DMS114 treated with DMSO at 0.1 percent for 48 hours (cell line): Measurements from ENCODE around the gene YARS1.
"Not testable (repeated sequence)": the region's sequence is repeated elsewhere in the genome, so short reads cannot be mapped to it uniquely, and the experiment has no call there.

Experiments
- DNase-seq: peaks from one replicate; lab custom pipeline; 2025; ENCODE audit not compliant: unreplicated experiment; lab: John Stamatoyannopoulos, UW

YARS1 gene

DNA sequence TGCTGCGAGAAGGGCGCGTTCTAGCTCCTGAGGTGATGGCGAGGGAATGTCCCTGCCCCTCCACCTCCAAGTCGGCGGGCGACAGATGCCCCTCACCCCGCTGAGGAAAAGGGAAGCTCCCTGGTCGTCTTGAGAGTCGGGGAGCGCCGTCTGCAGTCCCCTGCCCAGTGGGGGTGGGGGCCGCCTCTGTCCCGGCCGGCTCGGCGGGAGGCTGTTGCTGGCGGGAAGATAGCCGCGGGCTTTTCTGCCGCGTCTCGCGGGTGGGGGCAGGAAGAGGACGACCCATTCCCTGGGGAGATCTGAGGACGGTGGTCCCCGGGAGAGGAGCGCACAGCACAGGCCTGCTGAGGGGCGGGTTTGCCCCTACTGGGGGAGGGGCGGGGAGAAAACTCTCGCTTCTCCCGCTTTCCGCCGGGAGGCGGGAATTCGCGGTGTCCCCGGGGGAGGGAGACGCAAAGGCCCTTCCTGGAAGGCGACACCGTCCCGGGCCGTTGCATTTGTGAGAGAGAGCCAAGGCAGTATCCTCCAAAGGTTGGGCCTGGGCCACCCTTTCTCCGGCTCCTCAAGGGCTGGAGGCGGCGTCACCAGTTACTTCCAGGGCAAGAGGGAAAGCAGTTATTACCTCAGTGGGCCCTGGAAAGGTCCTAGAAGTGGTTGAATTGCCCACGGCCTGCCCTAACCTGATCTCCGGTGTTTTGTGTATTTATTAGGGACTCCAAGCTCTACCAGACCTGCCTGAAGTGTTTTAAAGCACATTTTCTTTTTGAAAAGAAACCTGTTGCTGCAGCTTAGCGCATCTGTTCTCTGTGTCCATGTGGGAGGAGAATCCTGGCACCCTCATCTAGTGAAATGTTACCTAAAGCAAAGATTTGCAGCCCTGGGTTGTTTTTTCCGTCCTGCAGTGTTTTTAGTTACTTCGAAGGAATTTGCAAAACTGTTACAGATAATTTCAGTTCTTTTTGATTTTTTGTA lies 943 bp upstream of the YARS1 start:
- peak; percentile 46 for DNase-seq

DNA sequence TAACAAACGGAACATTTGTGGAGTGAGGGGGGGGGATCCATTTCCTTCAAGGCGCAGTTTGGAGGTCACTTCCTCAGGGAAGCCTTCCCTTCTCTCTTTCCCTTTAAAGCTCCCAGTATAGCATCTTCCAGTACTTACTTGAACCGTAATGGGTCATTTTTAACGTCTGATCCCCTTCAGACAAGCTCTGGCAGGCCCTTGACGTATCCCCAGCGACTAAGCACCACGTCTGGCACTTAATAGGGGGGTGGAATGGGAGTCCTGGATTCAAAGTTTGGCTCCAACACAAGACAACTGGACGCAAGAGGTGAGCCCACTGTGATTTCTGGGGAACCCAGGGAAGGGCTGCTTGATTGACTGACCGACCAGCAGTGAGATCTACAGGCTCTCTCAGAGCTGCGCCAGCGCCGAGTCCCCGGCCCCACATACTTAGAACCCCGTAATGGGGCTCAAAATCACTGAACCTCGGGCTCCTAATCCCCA lies 441 bp downstream of the YARS1 start:
- DNase-seq, result no peak

DNA sequence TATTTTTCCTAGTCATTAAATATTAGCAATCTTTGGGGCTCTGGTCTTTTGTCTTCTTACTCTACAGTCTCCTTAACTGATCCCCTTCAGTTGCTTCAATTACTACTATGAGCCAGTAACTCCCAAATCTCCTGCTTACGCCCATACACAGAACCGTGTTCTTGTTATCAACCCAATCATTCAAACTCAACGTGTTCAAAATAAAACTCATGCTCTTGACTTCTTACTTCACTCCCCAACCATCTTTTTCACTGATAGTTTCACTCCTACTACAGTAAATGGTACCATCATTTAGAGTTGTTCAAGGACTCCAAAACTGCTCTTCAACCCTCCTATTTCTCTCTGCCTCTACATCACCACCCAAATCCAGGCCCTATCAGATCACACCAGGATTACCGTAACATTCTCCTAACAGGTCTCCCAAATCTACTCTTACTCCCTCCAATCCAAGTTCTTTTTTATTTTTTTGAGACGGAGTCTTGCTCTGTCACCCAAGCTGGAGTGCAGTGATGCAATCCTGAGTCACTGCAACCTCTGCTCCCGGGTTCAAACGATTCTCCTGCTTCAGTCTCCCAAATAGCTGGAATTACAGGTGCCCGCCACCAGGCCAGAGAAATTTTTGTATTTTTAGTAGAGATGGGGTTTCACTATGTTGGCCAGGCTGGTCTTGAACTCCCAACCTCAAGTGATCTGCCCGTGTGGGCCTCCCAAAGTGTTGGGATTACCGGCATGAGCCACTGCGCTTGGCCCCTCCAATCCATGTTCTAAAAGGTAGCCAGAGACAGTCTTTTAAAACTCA lies 3.0 kb downstream of the YARS1 start:
- no peak for DNase-seq

DNA sequence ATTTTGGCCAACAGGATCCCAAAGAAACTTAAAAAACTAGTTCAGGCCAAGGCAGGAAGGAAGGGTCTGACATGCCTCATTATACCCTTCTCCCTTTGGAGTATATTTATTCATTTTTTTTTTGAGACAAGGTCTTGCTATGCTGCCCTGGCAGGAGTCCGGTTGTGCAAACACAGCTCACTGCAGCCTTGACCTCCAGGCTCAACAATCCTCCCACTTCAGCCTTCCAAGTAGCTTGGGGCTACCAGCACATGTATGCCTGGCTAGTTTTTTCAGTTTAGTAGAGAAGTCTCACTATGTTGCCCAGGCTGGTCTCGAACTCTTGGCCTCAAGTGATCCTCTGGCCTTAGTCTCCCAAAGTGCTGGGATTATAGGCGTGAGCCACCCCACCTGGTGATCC lies 5.2 kb downstream of the YARS1 start:
- no peak for DNase-seq

DNA sequence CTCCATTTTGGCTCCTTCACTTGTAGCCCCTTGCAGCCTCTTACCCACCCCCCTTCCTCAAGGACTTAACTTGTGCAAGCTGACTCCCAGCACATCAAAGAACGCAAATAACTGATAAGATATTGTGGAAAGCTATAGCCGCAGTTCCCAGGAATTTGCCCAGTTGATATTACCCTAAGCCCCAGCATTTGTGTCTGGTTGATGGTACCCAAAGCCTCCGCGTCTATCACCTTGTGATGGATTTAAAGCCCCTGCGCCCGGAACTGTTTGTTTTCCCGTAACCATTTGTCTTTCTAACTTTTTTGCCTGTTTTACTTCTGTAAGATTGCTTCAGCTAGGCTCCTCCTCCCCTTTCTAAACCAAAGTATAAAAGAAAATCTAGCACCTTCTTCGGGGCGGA lies 5.9 kb downstream of the YARS1 start:
- DNase-seq, result no peak

DNA sequence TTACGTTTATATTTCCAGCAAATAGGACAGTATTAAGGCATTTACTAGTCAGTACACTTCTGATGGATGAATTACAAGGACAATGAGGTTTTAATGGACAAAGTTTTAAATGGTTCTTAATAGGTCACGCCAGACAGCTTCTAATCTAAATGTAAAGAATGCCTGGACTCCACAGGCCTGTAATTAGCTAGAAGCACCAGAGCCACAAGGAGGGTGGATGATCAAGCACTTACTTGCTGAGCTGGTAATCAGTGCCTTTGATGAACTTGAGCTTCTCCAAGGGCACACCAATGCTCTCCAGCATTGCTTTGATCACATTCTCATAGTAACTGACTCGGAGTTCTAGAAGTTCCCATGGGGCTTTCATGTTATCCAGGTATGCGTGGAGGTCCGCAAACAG lies 6.8 kb downstream of the YARS1 start:
- DNase-seq, result no peak

DNA sequence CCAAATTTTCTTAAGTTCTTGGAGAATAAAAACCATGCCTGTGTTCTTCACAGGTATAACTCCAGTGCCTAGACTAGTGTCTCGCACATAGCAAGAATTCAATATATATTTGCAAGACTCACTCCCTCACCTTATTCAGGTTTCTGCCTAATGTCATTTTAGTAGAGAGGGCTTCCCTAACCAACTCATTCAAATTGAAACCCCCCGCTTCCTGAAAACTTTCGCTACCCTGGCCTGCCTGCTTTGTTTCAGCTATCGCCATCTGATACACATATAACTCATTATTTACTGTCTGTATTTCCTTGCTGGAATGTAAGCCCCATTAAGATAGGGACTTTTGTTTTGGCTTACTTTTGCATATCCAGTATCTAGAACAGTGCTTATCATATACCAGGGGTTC lies 8.6 kb downstream of the YARS1 start:
- DNase-seq, result no peak

DNA sequence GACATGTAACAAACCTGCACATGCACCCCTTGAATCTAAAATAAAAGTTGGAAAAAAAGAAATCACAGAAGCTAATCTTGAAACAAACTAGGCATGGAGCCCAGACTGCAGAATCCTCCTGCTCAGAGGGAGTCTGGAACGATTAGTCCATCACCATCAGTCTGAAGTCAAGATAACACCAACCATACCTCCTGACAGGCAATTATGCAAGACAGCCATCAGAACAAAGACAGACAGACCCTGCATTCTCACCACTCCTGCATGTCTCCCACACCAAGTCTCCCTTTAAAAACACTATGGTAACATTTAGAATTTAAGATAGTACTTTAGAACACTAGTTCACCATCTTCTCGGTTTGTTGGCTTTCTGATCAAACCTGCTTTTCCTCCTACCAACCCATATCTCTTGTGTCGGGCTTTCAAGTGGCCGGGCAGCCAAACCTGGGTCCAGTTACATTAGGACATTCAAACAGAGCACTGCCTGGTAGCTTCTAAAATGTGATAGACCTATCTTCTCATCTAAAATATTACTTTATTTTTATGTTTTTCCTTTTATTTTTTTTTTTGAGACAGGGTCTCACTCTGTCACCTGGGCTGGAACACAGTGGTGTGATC lies 10.1 kb downstream of the YARS1 start:
- DNase-seq, result no peak

DNA sequence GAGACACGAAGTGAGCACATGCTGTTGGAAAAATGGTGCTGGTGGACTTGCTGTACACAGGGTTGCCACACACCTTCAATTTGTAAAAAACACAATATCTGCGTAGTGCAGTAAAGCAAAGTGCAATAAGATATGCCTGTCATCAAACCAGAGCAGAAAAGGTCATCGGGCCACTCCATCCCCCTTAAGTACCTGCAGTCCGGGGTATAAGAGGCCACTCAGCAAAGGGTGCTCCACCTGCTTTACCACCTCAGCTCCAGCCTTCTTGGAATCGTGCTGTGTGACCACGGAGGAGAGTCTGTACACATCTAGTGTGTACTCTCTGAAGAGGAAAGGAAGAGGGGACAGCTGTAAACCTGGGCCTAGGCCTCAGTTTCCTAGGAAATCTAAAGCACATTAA lies 10.9 kb downstream of the YARS1 start:
- DNase-seq, result no peak

DNA sequence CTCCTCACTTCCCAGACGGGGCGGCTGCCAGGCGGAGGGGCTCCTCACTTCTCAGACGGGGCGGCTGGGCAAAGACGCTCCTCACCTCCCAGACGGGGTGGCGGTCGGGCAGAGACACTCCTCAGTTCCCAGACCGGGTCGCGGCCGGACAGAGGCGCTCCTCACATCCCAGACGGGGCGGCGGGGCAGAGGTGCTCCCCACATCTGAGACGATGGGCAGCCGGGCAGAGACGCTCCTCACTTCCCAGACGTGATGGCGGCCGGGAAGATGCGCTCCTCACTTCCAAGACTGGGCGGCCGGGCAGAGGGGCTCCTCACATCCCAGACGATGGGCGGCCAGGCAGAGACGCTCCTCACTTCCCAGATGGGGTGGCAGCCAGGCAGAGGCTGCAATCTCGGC lies 12.7 kb downstream of the YARS1 start:
- DNase-seq, result not testable (repeated sequence)

DNA sequence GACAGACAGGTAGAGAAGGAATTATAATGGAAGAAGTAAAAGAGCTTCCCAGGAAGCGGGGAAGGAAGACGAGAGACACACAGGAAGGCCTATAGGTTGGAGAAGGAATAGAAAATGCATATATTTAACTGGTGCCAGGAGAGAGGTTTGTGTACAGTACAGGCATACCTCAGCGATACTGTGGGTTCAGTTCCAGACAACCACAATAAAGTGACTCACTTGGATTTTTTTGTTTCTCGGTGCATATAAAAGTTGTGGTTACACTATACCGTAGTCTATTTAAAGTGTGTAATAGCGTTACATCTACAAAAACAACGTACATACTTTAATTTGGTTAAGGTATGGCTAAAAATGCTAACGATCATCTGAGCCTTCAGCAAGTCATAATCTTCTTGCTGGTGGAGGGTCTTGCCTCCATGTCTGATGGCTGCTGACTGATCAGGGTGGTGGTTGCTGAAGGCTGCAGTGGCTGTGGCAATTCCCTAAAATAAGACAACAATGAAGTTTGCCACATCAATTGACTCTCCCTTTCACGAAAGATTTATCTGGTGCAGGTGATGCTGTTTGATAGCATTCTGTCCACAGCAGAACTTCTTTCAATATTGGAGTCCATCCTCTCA lies 16.0 kb downstream of the YARS1 start:
- DNase-seq, result no peak

DNA sequence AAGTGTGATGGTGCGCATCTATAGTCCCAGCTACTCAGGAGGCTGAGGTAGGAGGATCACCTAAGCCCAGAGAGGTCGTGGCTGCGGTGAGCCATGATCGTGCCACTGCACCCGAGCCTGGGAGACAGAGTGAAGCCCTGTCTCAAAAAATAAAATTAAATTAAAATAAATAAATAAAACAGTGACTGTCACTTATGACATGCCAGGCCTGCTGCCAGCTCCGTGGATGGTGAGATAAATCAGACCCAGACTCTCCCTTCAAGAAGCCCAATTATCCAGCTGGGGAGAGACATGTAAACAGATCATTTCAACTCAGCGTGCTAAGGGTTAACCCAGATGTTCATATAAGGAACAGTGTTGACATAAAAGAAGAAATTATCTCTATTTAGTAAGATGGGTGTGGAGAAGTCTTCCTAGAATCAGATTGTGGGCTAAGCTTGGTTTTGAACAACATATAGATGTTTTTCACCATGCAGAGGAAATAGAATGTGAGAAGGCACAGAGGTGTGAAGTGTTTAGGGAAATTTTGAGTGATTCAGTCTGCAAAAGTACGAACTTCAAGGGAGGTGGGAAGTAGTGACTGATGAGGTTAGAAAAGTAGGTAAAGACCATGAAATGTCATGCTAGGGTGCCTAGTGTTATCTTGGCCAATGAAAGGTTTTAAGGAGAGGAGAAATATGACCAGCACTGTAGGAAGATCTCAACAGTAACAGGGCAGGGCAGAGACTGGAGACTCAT lies 18.3 kb downstream of the YARS1 start:
- no peak for DNase-seq

DNA sequence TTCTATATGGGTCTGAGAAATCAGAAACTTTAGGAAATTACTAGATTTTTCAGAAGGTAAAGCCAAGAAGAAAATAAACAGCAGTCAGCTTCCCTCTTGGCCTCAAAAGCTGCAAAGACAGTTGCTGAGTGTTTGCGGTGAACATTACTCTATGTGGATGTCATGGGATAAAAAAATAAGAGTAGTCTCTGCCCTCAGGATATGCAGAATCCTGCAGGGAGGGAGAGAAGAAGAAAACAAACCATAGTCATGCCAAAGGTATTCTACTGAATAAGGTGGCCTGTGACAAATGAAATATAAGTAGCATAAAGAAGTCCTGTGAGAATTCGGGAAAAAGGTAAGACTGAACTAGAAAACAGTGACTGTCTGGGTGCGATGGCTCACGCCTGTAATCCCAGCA lies 19.0 kb downstream of the YARS1 start:
- no peak for DNase-seq

DNA sequence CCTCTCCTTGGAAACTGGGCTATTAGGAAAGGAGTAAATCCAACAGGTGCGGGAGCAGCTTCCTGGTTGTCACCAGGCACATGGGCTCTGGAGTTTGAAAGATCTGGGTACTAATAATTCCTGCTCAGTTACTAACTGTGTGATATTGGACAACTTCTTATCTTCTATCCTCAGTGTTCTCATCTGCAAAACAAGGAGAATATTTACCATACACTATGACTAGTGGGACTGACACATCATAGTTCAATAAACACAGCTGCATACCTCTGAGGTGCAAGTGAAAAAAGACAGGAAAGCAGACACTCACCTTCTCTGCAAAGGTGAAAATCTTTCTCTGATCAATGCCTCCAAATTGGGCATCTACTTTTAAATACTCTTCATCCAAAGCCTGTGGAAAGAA lies 19.7 kb downstream of the YARS1 start:
- DNase-seq, result no peak

DNA sequence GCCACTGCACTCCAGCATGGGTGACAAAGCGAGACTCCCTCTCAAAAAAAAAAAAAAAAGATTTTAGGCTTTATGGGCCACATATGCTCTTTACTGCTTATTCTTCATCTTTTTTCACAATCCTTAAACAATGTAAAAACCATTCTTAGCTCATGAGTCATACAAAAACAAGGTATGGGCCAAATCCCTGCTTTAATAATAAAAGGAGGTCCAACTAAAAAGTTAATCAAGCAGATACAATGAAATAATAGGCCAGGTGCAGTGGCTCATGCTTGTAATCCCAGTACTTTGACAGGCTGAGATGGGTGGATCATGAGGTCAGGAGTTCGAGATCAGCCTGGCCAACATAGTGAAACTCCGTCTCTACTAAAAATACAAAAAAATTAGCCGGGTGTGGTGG lies 21.4 kb downstream of the YARS1 start:
- not testable (repeated sequence) for DNase-seq

DNA sequence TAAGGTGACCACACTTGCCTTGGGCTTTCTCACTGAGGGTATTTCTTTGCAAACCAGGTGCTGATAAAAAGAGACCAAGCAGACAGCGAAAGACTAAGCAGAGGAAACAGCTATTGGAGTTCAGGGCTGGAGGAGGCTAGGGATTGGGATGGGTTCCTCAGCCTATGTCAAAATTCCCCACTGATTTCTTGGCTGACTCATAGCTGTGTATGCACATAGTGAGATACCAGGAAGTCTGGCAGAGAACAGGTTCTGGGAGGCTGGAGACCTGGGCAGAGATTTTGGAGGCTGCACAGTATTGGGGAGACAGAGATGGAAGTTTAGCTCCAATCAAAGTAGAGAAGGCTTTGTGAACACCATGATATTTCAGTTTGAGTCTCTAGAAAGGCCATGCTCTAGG lies 25.3 kb downstream of the YARS1 start:
- DNase-seq, result no peak

DNA sequence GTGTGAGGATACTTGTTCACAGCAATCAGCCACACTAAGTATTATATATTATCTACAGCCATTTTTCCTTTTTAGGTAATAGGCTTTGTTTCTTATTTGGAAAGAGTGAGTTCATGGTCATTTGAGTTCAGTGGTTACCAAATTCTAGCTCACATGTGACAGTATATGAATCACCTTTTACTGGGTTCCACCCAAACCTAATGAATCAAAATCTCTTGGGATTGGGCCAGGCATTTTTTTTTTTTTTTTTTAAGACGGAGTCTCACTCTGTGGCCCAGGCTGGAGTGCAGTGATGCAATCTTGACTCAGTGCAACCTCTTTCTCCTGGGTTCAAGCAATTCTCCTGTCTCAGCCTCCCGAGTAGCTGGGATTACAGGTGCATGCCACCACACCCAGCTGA lies 27.8 kb downstream of the YARS1 start:
- DNase-seq, result not testable (repeated sequence)

DNA sequence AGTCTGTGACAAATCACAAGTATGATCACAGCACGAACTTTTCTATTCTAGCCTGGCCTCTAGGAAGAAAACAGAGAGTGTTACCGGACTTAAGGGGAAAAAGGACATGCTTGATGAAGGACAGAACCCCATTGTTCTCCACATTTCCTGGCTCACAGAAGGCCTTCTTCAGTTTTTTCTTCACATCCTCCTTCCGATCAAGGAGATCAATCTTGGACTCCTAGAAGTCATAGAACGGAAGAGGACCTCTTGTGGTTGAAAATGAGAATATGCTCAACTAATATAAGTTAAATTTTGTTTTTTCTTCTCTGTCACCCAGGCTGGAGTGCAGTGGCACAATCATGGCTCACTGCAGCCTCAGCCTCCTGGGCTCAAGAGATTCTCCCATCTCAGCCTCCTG lies 30.3 kb downstream of the YARS1 start:
- DNase-seq, result peak; percentile 18

DNA sequence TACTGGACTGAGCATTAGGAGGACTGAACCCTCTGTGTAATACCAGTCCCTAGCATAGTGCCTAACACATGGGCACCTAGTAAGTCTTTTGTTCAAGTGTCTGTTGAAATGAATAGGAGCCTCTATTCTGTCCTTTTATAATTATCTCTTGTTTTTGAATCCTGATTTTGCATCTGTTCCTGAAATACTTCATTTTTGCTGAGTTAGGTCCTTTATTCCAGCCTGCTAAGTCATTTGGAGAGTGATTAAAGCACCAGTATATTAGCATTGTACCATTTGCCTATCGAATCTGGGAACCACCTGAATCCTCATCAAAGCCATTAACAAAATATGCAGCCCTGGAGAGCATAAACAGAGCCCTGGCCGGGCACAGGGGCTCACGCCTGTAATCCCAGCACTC lies 32.3 kb downstream of the YARS1 start:
- DNase-seq, result no peak

DNA sequence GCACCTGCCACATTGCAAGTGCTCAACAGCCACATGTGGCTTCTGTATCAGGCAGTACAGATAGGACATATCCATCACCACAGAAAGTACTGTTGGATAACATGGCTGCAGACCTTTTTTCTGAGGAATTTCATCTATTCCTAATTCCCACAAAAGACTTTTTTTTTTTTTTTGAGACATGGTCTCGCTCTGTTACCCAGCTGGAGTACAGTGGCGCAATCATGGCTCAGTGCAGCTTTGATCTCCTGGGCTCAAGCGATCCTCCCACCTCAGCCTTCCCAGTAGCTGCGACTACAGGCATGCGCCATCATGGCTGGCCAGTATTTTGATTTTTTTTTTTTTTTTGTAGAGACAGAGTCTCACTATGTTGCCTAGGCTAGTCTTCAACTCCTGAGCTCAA lies 33.3 kb downstream of the YARS1 start:
- DNase-seq, result no peak
